GM12865 (cell line): ENCODE data around the gene LGMN.

Source experiments
- DNase-seq: peaks from one replicate; pipeline ENCODE4 v3.0.0; 2010; ENCODE audit warnings: low read depth
- H3K4me3 ChIP-seq: 2 replicates; pipeline ENCODE4 v1.5.1; 2011; ENCODE audit warnings: mild to moderate bottlenecking, low read depth, low read length, control low read depth
- CTCF ChIP-seq: IDR thresholded peaks from 2 replicates; pipeline ENCODE4 v1.5.1; 2011; ENCODE audit warnings: low read length, control low read depth, low read depth, inconsistent platforms; ENCODE audit not compliant: insufficient read depth; ENCODE audit errors: missing control alignments

The LGMN gene

GRCh38 chr14:92687681-92688433 lies 60.6 kb downstream of the LGMN start:
- H3K4me3 ChIP-seq, result no peak overlapping the region
- no peak for DNase-seq
- no peak for TF ChIP-seq CTCF

DNA sequence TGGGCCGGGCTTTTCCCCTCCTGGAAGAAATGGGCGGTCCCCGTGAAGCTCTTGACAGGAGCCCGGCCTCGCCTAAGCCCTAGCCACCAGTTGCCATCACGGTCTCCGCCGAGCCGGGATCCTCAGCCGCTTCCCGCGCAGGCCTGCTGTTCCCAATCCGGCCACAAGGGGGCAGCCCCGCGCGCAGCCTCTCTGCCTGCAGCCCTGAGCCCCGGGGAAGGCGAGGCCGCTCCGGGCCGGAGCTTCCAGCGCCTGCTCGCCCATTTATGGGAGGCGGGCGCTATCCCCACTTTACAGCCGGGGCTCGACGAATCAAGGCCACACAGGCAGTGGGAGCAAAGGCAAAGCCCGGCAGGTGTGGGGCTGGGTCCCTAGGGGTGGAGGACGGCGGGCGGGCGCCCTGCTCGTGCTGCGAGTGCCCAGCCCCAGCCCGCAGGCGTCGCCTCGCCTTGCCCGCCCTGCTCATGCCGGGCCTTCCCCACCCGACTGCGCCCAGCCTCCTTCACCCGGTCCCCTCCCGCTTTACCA lies 61.5 kb downstream of the LGMN start:
- DNase-seq, result peak; percentile 62
- peak; percentile 81 for TF ChIP-seq CTCF
- H3K4me3 ChIP-seq, result no peak overlapping the region

- no peak for DNase-seq
- TF ChIP-seq CTCF, result no peak
- no peak overlapping the region for H3K4me3 ChIP-seq
Measured at GRCh38 chr14:92686411-92686899, 62.0 kb downstream of the LGMN start.

- H3K4me3 ChIP-seq, result no peak overlapping the region
- TF ChIP-seq CTCF, result no peak
- DNase-seq, result no peak
Measured at GRCh38 chr14:92685784-92686355, 62.6 kb downstream of the LGMN start.

GRCh38 chr14:92684801-92685560 lies 63.4 kb downstream of the LGMN start:
- no peak for TF ChIP-seq CTCF
- H3K4me3 ChIP-seq, result no peak overlapping the region
- peak; percentile 47 for DNase-seq

GRCh38 chr14:92683041-92683440 lies 65.4 kb downstream of the LGMN start:
- DNase-seq, result no peak
- H3K4me3 ChIP-seq, result no peak overlapping the region
- no peak for TF ChIP-seq CTCF
